ENCODE results near the gene MUC20.
"Not testable (repeated sequence)": the region's sequence is repeated elsewhere in the genome, so short reads cannot be mapped to it uniquely, and the experiment has no call there.

MUC20 gene

GRCh38 chr3:195770841-195771645 is 50.3 kb downstream of the MUC20 start:
- peak; percentile 44 for DNase-seq (ENCODE audit: low spot score)

- peak; percentile 33 for DNase-seq (ENCODE audit: low spot score)
Measured at GRCh38 chr3:195771646-195772300, 51.0 kb downstream of the MUC20 start.

GRCh38 chr3:195773956-195774537 is 53.3 kb downstream of the MUC20 start:
- peak; percentile 18 for DNase-seq (ENCODE audit: low spot score)

- peak; percentile 65 for DNase-seq (ENCODE audit: low spot score)
Measured at GRCh38 chr3:195774917-195775316, 54.1 kb downstream of the MUC20 start.

- no peak for DNase-seq (ENCODE audit: low spot score)
Measured at GRCh38 chr3:195777975-195778374, 57.2 kb downstream of the MUC20 start.

GRCh38 chr3:195781236-195781635 is 60.5 kb downstream of the MUC20 start:
- not testable (repeated sequence) for DNase-seq (ENCODE audit: low spot score)
